Measurements from ENCODE around the gene SEC14L2. TPM values are rescaled to one million over a fixed set of nuclear protein-coding genes. Genes with fewer than 3 reads are reported as not detected.

SEC14L2 gene
- total RNA-seq, 1 experiment from 2014 or later = 8.2 TPM

GRCh38 chr22:30413001-30413400, 16.2 kb downstream of the SEC14L2 start:
- H2AFZ ChIP-seq (ENCODE audit: low read length) = no peak overlapping the region
- H3K9me3 Mint-ChIP-seq = no peaks in the 10 kb centered on the region
- no peak overlapping the region for H2BK120ac ChIP-seq (ENCODE audit: low read depth, low read length, poor library complexity, severe bottlenecking)
- H2BK15ac ChIP-seq (ENCODE audit: low read depth, low read length) = no peak overlapping the region
- H2BK12ac ChIP-seq (ENCODE audit: insufficient read length, low read depth, low read length) = no peak overlapping the region
- H4K5ac ChIP-seq (ENCODE audit: insufficient read length, low read depth, low read length) = no peak overlapping the region
- no peaks in the 10 kb centered on the region for H3K27me3 ChIP-seq (ENCODE audit: insufficient read depth, low read length)
- H3K18ac ChIP-seq (ENCODE audit: insufficient read length, low read depth, low read length) = no peak overlapping the region
- no peak overlapping the region for H2AK5ac ChIP-seq (ENCODE audit: insufficient read length, low read length)
- TF ChIP-seq CTCF (conservative IDR thresholded peaks at IDR 0.05) = no peak
- no peak overlapping the region for H3K14ac ChIP-seq (ENCODE audit: insufficient read depth, low read length)
- H3K23me2 ChIP-seq (ENCODE audit: insufficient read length, low read depth, low read length, poor library complexity, severe bottlenecking) = no peaks in the 10 kb centered on the region
- H3T11ph ChIP-seq (ENCODE audit: low read length) = no peak overlapping the region
- H3K4me1 Mint-ChIP-seq = peaks cover 0 to 5% of the 10 kb centered on the region in 2 experiments; a peak in 1 of 4 replicates
- no peak overlapping the region for H3K4me3 Mint-ChIP-seq
- no peak overlapping the region for H2BK5ac ChIP-seq (ENCODE audit: insufficient read length, low read length)
- H3K4ac ChIP-seq (ENCODE audit: low read depth, low read length) = no peak overlapping the region
- H3K27me3 Mint-ChIP-seq (ENCODE audit: low read depth) = no peaks in the 10 kb centered on the region
- H3K56ac ChIP-seq (ENCODE audit: insufficient read length, low read depth, low read length) = no peak overlapping the region
- no peak overlapping the region for H3K27ac ChIP-seq (ENCODE audit: insufficient read length, low read depth, low read length)
- no peak overlapping the region for H3K4me2 ChIP-seq (ENCODE audit: insufficient read depth, insufficient read length, low read length)
- no peak overlapping the region for H4K91ac ChIP-seq (ENCODE audit: insufficient read length, low read depth, low read length)
- no peak overlapping the region for H2BK20ac ChIP-seq (ENCODE audit: low read depth, low read length, poor library complexity, severe bottlenecking)
- H4K8ac ChIP-seq (replicated peaks; ENCODE audit: insufficient read length, low read depth, low read length) = no peak overlapping the region
- H3K79me2 ChIP-seq (ENCODE audit: insufficient read depth, low read length) = no peaks in the 10 kb centered on the region
- H3K9me3 ChIP-seq (ENCODE audit: control insufficient read depth, low read depth, low read length) = no peaks in the 10 kb centered on the region
- H3K23ac ChIP-seq (ENCODE audit: insufficient read length, low read depth, low read length) = no peak overlapping the region
- no peak for DNase-seq
- no peaks in the 10 kb centered on the region for H3K4me1 ChIP-seq (ENCODE audit: insufficient read depth, low read length)
- no peaks in the 10 kb centered on the region for H3K79me1 ChIP-seq (ENCODE audit: insufficient read depth, low read depth, low read length, poor library complexity, severe bottlenecking)
- no CpG with 5 or more reads among the region's 4 CpGs for WGBS (ENCODE audit: extremely low coverage, insufficient read length, low lambda C conversion rate)
- no peak overlapping the region for H3K9ac ChIP-seq (ENCODE audit: extremely low read depth, insufficient read length, low read length)
- H3K36me3 Mint-ChIP-seq (ENCODE audit: insufficient read depth in 1 of 3, low read depth in 3 of 3) = peaks cover 15 to 67% (median 36%) of the 10 kb centered on the region in 3 experiments
- peak overlapping the region in 1 of 3 experiments; percentile 19; a peak in 2 of 7 replicates for H3K27ac Mint-ChIP-seq
- H4K20me1 ChIP-seq (ENCODE audit: control insufficient read depth, insufficient read depth, insufficient read length) = no peaks in the 10 kb centered on the region
